GM12891 (cell line): ENCODE data around the gene CHRM1.
"Not testable (repeated sequence)": the region's sequence is repeated elsewhere in the genome, so short reads cannot be mapped to it uniquely, and the experiment has no call there.

ENCODE experiments used
- DNase-seq: peaks from one replicate; pipeline ENCODE4 v3.0.0; 2011; ENCODE audit warnings: low spot score; ENCODE audit not compliant: insufficient read length
- FAIRE-seq: peaks from 2 replicates; lab custom pipeline; 2011; peaks lifted over from hg19 to GRCh38; lab: Jason Lieb, UNC
- PAX5 ChIP-seq: IDR thresholded peaks from 2 replicates; pipeline ENCODE4 v1.6.1; 2011; ENCODE audit warnings: low read length, moderate library complexity, mild to moderate bottlenecking; ENCODE audit not compliant: insufficient read depth, severe bottlenecking
- POLR2A ChIP-seq: IDR thresholded peaks from 2 replicates; pipeline ENCODE4 v1.6.1; 2011; ENCODE audit warnings: low read depth, low read length, control low read depth
- POLR2AphosphoS5 ChIP-seq: IDR thresholded peaks from 2 replicates; pipeline ENCODE4 v1.6.1; 2011; ENCODE audit warnings: low read depth, low read length, control low read depth
- POU2F2 ChIP-seq: IDR thresholded peaks from 2 replicates; pipeline ENCODE4 v1.6.1; 2011; ENCODE audit warnings: low read depth, mild to moderate bottlenecking, control low read depth, low read length, moderate library complexity
- SPI1 ChIP-seq: IDR thresholded peaks from 2 replicates; pipeline ENCODE4 v1.6.1; 2011; ENCODE audit warnings: low read depth, low read length, control low read depth
- TAF1 ChIP-seq: IDR thresholded peaks from 2 replicates; pipeline ENCODE4 v1.6.1; 2011; ENCODE audit warnings: low read depth, low read length, control low read depth

CHRM1 gene

DNA sequence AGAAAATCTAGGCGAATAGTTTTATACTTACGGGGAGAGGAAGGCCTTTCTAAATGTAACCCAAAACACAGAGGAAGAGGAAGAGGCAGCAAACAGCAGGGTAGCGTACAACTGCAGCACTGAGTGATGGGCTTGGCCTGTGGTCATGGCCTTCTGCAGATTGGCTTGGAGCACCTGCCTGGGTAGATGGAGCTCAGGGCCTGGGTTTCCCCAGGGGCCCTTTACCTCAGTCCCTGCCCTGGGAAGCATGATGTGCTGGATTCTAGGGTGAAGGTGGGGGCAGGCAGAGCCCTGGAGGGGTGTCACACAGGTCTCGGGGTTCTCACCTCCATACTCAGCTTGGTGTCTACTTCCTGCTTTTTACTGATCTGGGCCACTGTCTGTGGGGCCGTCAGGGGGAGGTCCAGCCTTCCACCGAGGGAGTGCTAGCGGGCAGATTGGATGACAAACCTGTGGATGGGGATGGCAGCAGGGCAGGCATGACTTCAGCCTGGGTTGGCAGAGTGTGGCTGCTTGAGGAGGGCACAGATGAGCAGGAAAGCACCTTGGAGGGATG lies 27.7 kb upstream of the CHRM1 start:
- no peak for DNase-seq
- TF ChIP-seq POLR2AphosphoS5 (no peak), POU2F2 (no peak), PAX5 (no peak), POLR2A (no peak), SPI1 (no peak), TAF1 (no peak)
- no peak for FAIRE-seq

DNA sequence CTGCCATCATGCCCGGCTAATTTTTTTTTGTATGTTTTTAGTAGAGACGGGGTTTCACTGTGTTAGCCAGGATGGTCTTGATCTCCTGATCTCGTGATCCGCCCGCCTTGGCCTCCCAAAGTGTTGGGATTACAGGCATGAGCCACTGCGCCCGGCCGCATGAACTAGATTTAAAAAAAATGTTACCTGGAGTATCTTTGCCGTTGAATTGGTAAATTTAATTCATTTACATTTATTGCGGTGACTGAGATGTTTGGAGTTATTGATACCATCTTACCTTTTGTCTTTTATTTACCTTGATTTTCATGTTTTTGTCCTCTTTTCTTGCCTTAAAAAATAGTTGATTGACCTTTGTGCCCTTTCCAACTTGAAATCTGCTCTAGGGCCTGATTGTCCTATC lies 24.4 kb upstream of the CHRM1 start:
- not testable (repeated sequence) for DNase-seq, FAIRE-seq

DNA sequence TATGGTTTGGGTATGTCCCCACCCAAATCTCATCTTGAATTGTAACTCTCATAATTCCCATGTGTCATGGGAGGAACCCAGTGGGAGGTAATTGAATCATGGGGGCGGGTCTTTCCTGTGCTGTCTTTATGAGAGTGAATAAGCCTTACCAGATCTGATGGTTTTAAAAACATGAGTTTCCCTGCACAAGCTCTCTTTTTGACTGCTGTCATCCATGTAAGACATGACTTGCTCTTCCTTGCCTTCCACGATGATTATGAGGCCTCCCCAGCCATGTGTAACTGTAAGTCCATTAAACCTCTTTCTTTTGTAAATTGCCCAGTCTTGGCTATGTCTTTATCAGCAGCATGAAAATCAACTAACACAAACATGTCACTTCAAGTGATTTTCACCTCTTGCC lies 16.4 kb upstream of the CHRM1 start:
- DNase-seq, FAIRE-seq: not testable (repeated sequence)

DNA sequence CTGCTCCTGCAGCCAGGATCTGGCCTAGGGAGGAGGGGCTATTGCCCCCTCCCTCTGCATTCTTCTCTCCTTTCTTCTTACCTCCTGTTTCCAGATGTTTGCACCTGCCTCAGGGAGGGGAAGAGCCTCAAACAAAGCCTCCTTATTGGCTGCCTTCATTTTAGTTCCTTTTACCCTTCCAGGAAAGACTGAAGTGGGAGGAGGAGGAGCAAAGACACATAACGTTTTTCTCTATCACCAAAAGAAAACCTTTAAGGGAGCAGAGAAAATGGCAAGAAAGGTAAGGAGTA lies 13.3 kb upstream of the CHRM1 start:
- TF ChIP-seq POU2F2 (no peak), POLR2A (no peak), POLR2AphosphoS5 (no peak), TAF1 (no peak), SPI1 (no peak), PAX5 (no peak)
- FAIRE-seq (no peak), DNase-seq (no peak)

DNA sequence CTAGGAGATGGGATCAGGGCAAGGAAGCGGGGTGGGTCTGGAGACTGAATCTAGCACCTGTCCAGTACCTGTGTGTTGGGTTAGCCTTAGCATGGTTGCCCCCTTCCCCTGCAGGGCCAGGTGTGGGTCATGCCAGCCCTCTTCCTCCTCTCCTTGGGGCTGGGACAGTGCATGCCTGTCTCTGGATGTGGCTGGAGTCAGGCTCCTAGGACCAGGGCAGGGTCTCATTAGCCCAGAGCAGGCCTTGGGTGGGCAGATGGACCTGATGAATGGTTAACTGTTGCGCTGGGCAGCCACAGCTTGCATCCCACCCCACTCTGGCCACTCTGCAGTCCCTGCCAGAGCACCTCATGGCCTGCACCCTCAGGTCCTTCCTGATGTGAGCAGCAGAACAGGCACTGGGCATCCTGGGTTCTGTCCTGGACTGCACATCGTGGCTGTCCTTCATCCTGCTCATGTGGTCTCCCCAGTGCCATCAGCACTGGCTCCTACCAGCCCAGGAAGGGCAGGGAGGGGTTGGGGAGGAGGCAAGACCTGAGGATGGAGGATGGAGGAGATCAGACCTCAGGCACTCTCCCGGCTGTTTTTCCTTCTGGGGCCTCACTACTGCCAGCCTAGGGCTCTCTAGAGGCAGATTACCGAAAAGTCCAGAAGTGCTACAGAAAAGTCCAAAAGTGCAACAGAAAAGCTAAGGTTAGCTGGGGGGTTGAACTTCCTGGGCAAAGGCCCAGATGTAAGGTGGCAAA lies 12.8 kb upstream of the CHRM1 start:
- no peak for DNase-seq
- TF ChIP-seq TAF1, result no peak
- TF ChIP-seq POU2F2, result no peak
- TF ChIP-seq POLR2AphosphoS5, result no peak
- no peak for TF ChIP-seq PAX5
- TF ChIP-seq SPI1, result no peak
- no peak for TF ChIP-seq POLR2A
- no peak for FAIRE-seq

DNA sequence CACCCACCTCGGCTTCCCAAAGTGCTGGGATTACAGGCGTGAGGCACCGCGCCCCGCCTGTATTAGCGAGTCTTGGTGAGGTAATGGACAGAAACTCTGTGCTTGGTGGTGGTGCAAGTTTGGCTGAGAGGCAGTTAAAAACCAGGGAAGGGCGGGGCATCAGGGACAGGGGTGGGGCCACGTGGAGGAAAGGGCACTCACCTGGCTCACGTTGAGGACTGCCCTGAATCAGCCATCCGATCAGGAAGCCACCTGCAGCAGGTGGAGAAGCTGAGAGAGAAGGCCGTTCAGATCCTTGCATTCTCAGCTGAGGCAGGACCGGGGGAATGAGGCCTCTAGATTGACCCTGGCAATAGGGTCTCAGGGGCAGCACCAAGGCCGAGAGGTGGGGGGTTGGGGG lies 12.1 kb upstream of the CHRM1 start:
- DNase-seq (no peak), FAIRE-seq (no peak)
- TF ChIP-seq POU2F2, result no peak

DNA sequence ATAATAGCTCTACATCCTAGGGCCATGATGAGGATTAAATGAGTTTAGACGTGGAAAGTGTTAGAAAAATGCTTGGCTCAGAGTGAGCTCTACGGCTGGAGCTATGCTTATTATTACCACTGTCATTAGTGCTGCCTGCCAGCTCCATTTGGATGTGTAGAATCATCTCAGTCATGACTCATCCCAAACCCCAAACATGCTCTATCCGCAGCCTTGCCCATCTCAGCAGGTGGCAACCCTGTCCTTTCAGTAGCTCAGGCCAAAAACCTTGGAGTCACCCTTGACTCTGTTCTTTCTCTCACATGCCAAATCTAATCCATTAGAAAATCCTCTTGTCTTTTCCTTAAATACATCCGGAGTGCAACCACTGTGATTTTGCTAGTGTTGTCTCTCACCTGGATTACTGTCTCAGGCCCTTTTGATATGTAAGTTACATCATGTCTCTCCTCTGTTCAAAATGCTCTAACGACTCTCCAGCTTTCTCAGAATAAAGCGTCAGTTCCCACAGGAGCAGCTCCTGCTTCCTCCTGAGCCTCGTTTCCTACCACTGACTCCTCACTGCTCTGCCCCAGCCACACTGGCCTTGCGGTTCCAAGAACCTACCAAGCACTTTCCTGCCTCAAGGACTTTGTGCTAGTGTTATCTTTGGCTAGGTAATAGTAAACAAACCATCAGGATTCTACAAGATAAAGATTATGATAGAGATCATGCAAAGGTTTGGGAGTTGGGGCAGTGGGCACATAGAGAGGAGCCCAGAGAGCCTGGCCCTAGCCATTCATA lies 10.5 kb upstream of the CHRM1 start:
- no peak for TF ChIP-seq PAX5
- TF ChIP-seq SPI1, result no peak
- TF ChIP-seq POU2F2, result no peak
- no peak for TF ChIP-seq POLR2AphosphoS5
- no peak for TF ChIP-seq POLR2A
- no peak for TF ChIP-seq TAF1
- DNase-seq, result no peak
- FAIRE-seq, result no peak

DNA sequence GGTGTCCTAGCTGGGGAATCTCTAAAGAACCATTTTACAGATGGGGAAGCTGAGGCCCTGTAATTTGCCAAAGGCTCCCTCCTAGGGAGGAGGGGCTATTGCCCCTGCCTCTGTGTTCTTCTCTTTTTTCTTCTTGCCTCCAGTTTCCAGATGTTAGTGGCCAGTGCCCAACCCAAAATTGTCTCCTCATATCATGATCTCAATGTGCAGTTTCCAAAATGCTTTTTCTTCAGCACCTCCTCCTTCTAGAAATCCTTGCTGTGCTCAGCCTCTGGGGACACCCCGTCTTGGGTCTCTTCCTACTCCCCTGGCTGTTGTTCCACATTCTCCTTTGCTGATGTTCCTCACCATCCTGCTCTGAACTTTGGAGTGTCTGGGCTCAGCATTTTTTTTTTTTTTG lies 9.5 kb upstream of the CHRM1 start:
- TF ChIP-seq POLR2A, result no peak
- no peak for TF ChIP-seq POLR2AphosphoS5
- no peak for TF ChIP-seq SPI1
- FAIRE-seq (no peak), DNase-seq (no peak)

DNA sequence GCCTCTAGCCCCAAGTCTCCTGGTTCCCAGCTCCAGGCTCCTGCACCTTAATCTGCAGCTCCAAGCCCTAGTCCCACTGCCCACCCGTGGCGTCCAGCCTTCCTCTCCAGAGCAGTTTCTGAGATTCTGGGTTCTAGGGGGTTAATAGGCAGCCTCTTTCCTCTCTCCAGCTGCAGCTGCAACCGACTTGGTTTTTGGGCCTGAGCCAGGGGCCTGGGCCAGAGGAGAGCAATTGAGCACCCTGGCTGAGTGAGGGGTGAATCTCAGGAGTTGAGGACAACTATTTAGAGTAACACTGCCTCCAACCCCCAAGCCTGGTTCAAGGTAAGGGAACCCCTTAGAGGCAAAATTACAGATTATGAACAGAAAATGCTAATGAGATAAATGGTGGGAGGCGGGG lies 9.0 kb upstream of the CHRM1 start:
- TF ChIP-seq TAF1 (no peak), POU2F2 (no peak), POLR2AphosphoS5 (no peak), PAX5 (no peak), SPI1 (no peak), POLR2A (no peak)
- DNase-seq, result no peak
- FAIRE-seq, result no peak

DNA sequence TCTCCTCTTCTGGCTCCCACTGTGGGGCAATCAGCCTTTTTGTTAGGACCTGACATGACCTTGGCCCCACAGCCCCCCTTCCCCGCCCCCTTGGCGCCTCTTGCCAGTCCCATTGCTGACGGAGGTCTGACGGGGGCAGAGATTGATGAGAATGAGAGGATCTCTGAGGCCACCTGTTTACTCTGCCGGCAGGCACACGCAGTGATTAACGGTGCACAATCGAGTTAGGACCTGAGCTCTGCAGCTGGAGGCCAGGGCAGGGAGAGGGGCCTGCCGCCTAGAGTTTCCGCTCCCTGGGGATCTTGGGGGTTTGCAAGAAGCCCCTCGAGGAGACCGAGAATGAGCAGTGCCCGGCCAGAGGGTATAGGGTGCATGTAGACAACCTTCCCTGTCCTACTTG lies 6.8 kb upstream of the CHRM1 start:
- DNase-seq, result no peak
- no peak for FAIRE-seq
- TF ChIP-seq PAX5, result no peak
- no peak for TF ChIP-seq POLR2A
- no peak for TF ChIP-seq SPI1
- no peak for TF ChIP-seq TAF1
- no peak for TF ChIP-seq POLR2AphosphoS5
- no peak for TF ChIP-seq POU2F2

DNA sequence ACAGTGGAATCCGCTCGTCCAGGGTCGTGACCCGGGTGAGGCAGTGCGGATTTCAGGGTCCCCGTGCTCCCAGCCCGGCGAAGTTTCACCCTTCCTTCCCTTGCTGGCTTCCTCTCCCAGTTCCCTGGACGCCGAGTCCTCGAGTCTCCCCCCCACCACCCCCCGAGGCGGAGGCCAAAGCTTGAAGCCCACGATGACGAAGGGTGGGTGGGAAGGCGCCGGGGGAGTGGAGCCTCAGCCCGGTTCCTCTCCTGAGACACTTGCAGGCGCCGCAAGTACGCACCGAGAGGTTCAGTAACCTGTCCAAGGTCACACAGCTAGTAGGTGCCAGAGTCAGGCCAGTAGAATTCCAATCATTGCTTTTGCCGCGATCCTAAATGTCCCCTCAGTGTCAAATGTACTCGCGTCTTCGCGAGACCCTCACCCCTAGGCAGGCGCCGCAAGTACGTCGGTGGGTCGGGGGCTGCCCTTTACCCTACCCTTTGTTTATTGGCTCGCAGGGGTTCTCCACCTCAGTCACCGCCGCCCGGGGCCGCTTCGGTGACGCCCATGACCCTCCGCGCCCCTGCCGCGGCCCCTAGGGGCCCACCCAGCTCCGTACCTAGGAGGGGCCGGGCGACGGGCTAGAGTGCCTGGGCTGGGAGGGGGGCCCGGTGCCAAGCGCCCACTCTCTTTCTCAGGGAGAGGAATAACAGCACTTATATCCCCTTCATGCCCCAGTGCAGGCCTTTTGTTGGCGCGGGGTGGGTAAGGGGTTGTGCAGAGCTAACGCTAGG lies 5.7 kb upstream of the CHRM1 start:
- no peak for TF ChIP-seq POLR2A
- TF ChIP-seq POLR2AphosphoS5, result no peak
- TF ChIP-seq POU2F2, result no peak
- TF ChIP-seq TAF1, result no peak
- no peak for TF ChIP-seq SPI1
- TF ChIP-seq PAX5, result no peak
- FAIRE-seq, result no peak
- DNase-seq, result no peak
